SK-N-SH (cell line): Measurements from ENCODE around the gene PPM1A. TPM values are rescaled to one million over a fixed set of nuclear protein-coding genes. Genes with fewer than 3 reads are reported as not detected.

Experiments
- CTCF ChIA-PET: fragments of 300-600, 350-600 bp; formaldehyde crosslinking; extraction: SDS; loops from one replicate; lab custom pipeline; 2021; lab: Yijun Ruan, JAX
- POLR2A ChIA-PET: fragments of 350-600 bp; sonication (Branson Sonifier 250); formaldehyde crosslinking; extraction: SDS; loops from one replicate; lab custom pipeline; 2020; ENCODE audit warnings: antibody characterized with exemption, inconsistent platforms; lab: Yijun Ruan, JAX
- DNase-seq: peaks from one replicate; pipeline ENCODE4 v3.0.0; 2012
- H2AFZ ChIP-seq: fragments of 200-600 bp; sonication (generic); 2 replicates; pipeline ENCODE4 v1.8.1; 2016; ENCODE audit warnings: antibody characterized with exemption, mild to moderate bottlenecking, low read depth
- H3F3A ChIP-seq: fragments of 200-600 bp; sonication (generic); replicated peaks from 2 replicates; pipeline ENCODE3; 2016; ENCODE audit warnings: antibody characterized with exemption, mild to moderate bottlenecking; ENCODE audit not compliant: insufficient read depth
- H3K27ac ChIP-seq, 2 experiments: fragments of 200-500 bp in 1 of 2; fragments of 200-600 bp in 1 of 2; sonication (Bioruptor generic) in 1 of 2; sonication (generic), shearing (Covaris generic) in 1 of 2; 2 replicates each; pipeline versions ENCODE4 v1.5.1 to v1.6.1; 2014 to 2016; ENCODE audit warnings: low read depth in 2 of 2, inconsistent platforms in 1 of 2, low read length in 1 of 2, mild to moderate bottlenecking in 1 of 2, mixed read lengths in 1 of 2
- H3K27me3 ChIP-seq: fragments of 200-600 bp; sonication (generic), shearing (Covaris generic); 2 replicates; pipeline ENCODE4 v1.6.1; 2016; ENCODE audit warnings: mixed run types; ENCODE audit not compliant: insufficient read depth
- H3K36me3 ChIP-seq, 2 experiments: fragments of 200-500 bp in 1 of 2; fragments of 200-600 bp in 1 of 2; sonication (Bioruptor generic) in 1 of 2; sonication (generic) in 1 of 2; replicated peaks in 1 of 2; 2 replicates each; pipeline versions ENCODE3 to v1.5.1; 2014 to 2016; ENCODE audit warnings: low read length in 1 of 2, mild to moderate bottlenecking in 1 of 2; ENCODE audit not compliant: insufficient read depth in 2 of 2, control insufficient read depth in 1 of 2
- H3K4me1 ChIP-seq, 2 experiments: fragments of 200-500 bp in 1 of 2; fragments of 200-600 bp in 1 of 2; sonication (Bioruptor generic) in 1 of 2; sonication (generic), shearing (Covaris generic) in 1 of 2; 2 replicates each; pipeline versions ENCODE4 v1.5.1 to v1.6.1; 2014 to 2016; ENCODE audit warnings: low read depth in 1 of 2, low read length in 1 of 2, mixed run types in 1 of 2; ENCODE audit not compliant: insufficient read depth in 2 of 2, control insufficient read depth in 1 of 2
- H3K4me2 ChIP-seq: fragments of 200-600 bp; sonication (generic), shearing (Covaris generic); 2 replicates; pipeline ENCODE4 v1.6.1; 2017; ENCODE audit warnings: mixed run types
- H3K4me3 ChIP-seq, 2 experiments: fragments of 200-500 bp in 1 of 2; fragments of 200-600 bp in 1 of 2; sonication (Bioruptor generic) in 1 of 2; sonication (generic), shearing (Covaris generic) in 1 of 2; 2 replicates each; pipeline versions ENCODE4 v1.5.1 to v1.8.1; 2014 to 2016; ENCODE audit warnings: low read depth in 2 of 2, inconsistent platforms in 1 of 2, low read length in 1 of 2, mild to moderate bottlenecking in 1 of 2, mixed read lengths in 1 of 2, moderate library complexity in 1 of 2
- H3K79me2 ChIP-seq: fragments of 200-600 bp; sonication (generic); 2 replicates; pipeline ENCODE4 v1.8.1; 2017; ENCODE audit warnings: mild to moderate bottlenecking; ENCODE audit not compliant: insufficient read depth
- H3K9ac ChIP-seq: fragments of 200-600 bp; sonication (generic); 2 replicates; pipeline ENCODE4 v1.6.1; 2017; ENCODE audit warnings: mixed run types
- H3K9me2 ChIP-seq: fragments of 200-600 bp; sonication (generic); 2 replicates; pipeline ENCODE4 v1.6.1; 2017; ENCODE audit warnings: mixed run types
- H3K9me3 ChIP-seq: fragments of 200-600 bp; sonication (generic); 2 replicates; pipeline ENCODE4 v1.6.1; 2017; ENCODE audit warnings: mixed run types, mild to moderate bottlenecking, moderate library complexity
- H4K20me1 ChIP-seq: fragments of 200-600 bp; sonication (generic); 2 replicates; pipeline ENCODE4 v1.6.1; 2017; ENCODE audit warnings: mild to moderate bottlenecking, mixed run types; ENCODE audit not compliant: insufficient read depth
- EP300 ChIP-seq, 2 experiments: IDR thresholded peaks; 2 replicates each; pipeline versions ENCODE4 v1.4.0 to v1.6.1; 2012; ENCODE audit warnings: borderline replicate concordance in 1 of 2, low read depth in 1 of 2, low read length in 1 of 2
- FOXJ3 ChIP-seq: sonication (generic); formaldehyde crosslinking; IDR thresholded peaks from 2 replicates; pipeline ENCODE4 v1.5.1; 2020; ENCODE audit warnings: mild to moderate bottlenecking, missing genetic modification reagents
- FOXM1 ChIP-seq: IDR thresholded peaks from 2 replicates; pipeline ENCODE4 v1.4.0; 2012; ENCODE audit warnings: low read depth, mild to moderate bottlenecking
- GABPA ChIP-seq: IDR thresholded peaks from 2 replicates; pipeline ENCODE4 v1.4.0; 2012; ENCODE audit warnings: low read depth, mild to moderate bottlenecking
- MEF2A ChIP-seq: IDR thresholded peaks from 2 replicates; pipeline ENCODE4 v1.4.0; 2012; ENCODE audit warnings: low read depth, borderline replicate concordance
- MXI1 ChIP-seq: IDR thresholded peaks from 2 replicates; pipeline ENCODE4 v1.6.1; 2012; ENCODE audit warnings: mild to moderate bottlenecking, low read depth, low read length, improper control_type of control experiment
- RAD21 ChIP-seq: IDR thresholded peaks from 2 replicates; pipeline ENCODE4 v1.6.1; 2012; ENCODE audit warnings: mild to moderate bottlenecking, low read length
- RFX5 ChIP-seq: IDR thresholded peaks from 2 replicates; pipeline ENCODE4 v1.6.1; 2012; ENCODE audit warnings: mild to moderate bottlenecking, improper control_type of control experiment, low read length
- RXRA ChIP-seq: IDR thresholded peaks from 2 replicates; pipeline ENCODE4 v1.4.0; 2012; ENCODE audit warnings: low read depth, mild to moderate bottlenecking, borderline replicate concordance
- ZBTB33 ChIP-seq: IDR thresholded peaks from 2 replicates; pipeline ENCODE4 v1.4.0; 2012; ENCODE audit warnings: low read depth, borderline replicate concordance
- WGBS: methylation state at CpG from one replicate; pipeline ENCODE4 v1.1.6; 2017; ENCODE audit warnings: low lambda C conversion rate; 5-methylcytosine and 5-hydroxymethylcytosine counted together
- polyA plus RNA-seq, 3 experiments: library from polyadenylated mRNA; depleted of rRNA; stranded (reverse); fragments of >200 nt; gene quantifications; 2 replicates each; pipeline ENCODE4 v1.2.3, GENCODE V29; 2012

PPM1A gene
- polyA plus RNA-seq, 1 of the 3 experiments (the other 2 are of a cell fraction), result 12.3 TPM

GRCh38 chr14:60344751-60345150 lies 95.7 kb downstream of the PPM1A start:
- H3F3A ChIP-seq, result no peaks in the 10 kb centered on the region

GRCh38 chr14:60346706-60347105 lies 97.7 kb downstream of the PPM1A start:
- Histone ChIP-seq H3K9ac (no peak overlapping the region), H3K9me2 (no peaks in the 10 kb centered on the region), H3K27me3 (no peaks in the 10 kb centered on the region), H3K27ac (no peak overlapping the region; a peak in 1 of 4 replicates), H3K79me2 (no peaks in the 10 kb centered on the region; the same call in 1 of the 2 replicates), H3F3A (no peaks in the 10 kb centered on the region), H3K4me1 (peaks cover 0 to 6% of the 10 kb centered on the region in 2 experiments; a peak in 1 of 4 replicates), H3K9me3 (no peaks in the 10 kb centered on the region), H3K4me3 (no peak overlapping the region), H3K36me3 (no peaks in the 10 kb centered on the region), H3K4me2 (no peak overlapping the region), H2AFZ (no peak overlapping the region), H4K20me1 (no peaks in the 10 kb centered on the region)
- ChIA-PET POLR2A (no interaction called here), CTCF (interaction anchor here (1.1 to 1.4 kb wide), 3 partner anchors 14 to 212 kb away, joined by 3 to 4 read pairs (median 4); no protein-coding TSS in a partner anchor)
- no peak for TF ChIP-seq ZBTB33
- WGBS, result 52% methylated on average over 2 of the region's 2 CpGs
- DNase-seq, result no peak

More at GRCh38 chr14:60344751-60345150, 95.7 kb downstream of the PPM1A start:
- Histone ChIP-seq H3K79me2 (no peaks in the 10 kb centered on the region), H3K9me2 (no peaks in the 10 kb centered on the region), H3K36me3 (no peaks in the 10 kb centered on the region), H3K4me1 (peaks cover 0 to 3% of the 10 kb centered on the region in 2 experiments; a peak in 1 of 4 replicates), H3K27ac (no peak overlapping the region), H4K20me1 (no peaks in the 10 kb centered on the region), H3K9ac (no peak overlapping the region), H3K4me2 (no peak overlapping the region), H3K9me3 (no peaks in the 10 kb centered on the region), H2AFZ (no peak overlapping the region), H3K27me3 (no peaks in the 10 kb centered on the region), H3K4me3 (no peak overlapping the region)
- CTCF ChIA-PET, result interaction anchor here (1.5 to 1.8 kb wide), 2 partner anchors 13 to 217 kb away, joined by 3 to 10 read pairs; no protein-coding TSS in a partner anchor
- 45% methylated on average over 2 of the region's 2 CpGs for WGBS
- no peak for DNase-seq
- TF ChIP-seq EP300 (IDR thresholded peaks at IDR 0.05; ENCODE audit: borderline replicate concordance in 1 of 2, low read depth in 1 of 2, low read length in 1 of 2), result no peak
- TF ChIP-seq FOXJ3 (CRISPR knock-in tag), result no peak
- no peak for TF ChIP-seq RFX5
- no peak for TF ChIP-seq MEF2A
- no peak for TF ChIP-seq RXRA
- POLR2A ChIA-PET, result interaction anchor here (0.5 kb wide), 1 partner anchor 1149 kb away, joined by 3 read pairs; no protein-coding TSS in a partner anchor

DNA sequence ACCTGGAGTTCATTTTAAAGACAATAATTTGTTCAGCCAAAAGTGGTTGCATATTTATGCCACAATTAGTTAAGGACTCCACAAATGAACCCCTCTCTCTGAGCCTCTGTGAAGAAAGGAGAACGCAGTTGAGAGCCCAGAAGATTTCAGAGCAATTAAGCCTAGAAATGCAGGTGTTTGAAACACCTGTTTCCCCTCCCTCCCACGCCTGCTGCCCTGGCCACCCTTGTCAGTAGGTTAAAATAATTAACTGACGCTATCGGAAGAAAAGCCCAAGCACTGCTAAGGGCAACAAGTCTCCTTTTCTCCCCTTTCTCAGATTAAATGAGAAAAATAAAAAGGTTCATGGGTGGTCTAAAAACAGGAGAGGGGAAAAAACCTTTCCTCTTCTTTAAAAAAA lies 99.2 kb downstream of the PPM1A start:
- no peak for TF ChIP-seq FOXM1
- no peak for TF ChIP-seq FOXJ3 (CRISPR knock-in tag)
- no peak for TF ChIP-seq GABPA
- no peak for TF ChIP-seq RAD21
- no peak for TF ChIP-seq MXI1
- Histone ChIP-seq H3K4me3 (no peak overlapping the region), H3K79me2 (no peaks in the 10 kb centered on the region; the same call in 1 of the 2 replicates), H3K27me3 (no peaks in the 10 kb centered on the region), H3K9ac (no peak overlapping the region), H4K20me1 (no peaks in the 10 kb centered on the region), H3K36me3 (no peaks in the 10 kb centered on the region), H3K9me3 (no peaks in the 10 kb centered on the region), H3K9me2 (no peaks in the 10 kb centered on the region), H2AFZ (no peak overlapping the region), H3K27ac (no peak overlapping the region), H3K4me2 (no peak overlapping the region), H3F3A (no peaks in the 10 kb centered on the region), H3K4me1 (peaks cover 0 to 6% of the 10 kb centered on the region in 2 experiments; a peak in 1 of 4 replicates)
- POLR2A ChIA-PET, result no interaction called here
- CTCF ChIA-PET, result interaction anchor here (0.6 to 3.0 kb wide), 5 partner anchors 16 to 214 kb away, joined by 3 to 30 read pairs (median 3); no protein-coding TSS in a partner anchor
- 73% methylated on average over 4 of the region's 4 CpGs for WGBS
- no peak for DNase-seq

Other genes starting within 250 kb of the PPM1A start
- gene PCNX4, start 157.3 kb upstream of the PPM1A start, polyA plus RNA-seq (2012; rRNA removed), result 21.1 and 26.3 TPM in 2 replicates
- gene DHRS7, start 83.8 kb upstream of the PPM1A start, polyA plus RNA-seq (2012; rRNA removed), result 54.0 and 88.7 TPM in 2 replicates
- gene C14orf39, start 236.8 kb downstream of the PPM1A start, polyA plus RNA-seq (2012; rRNA removed), result 0.13 and 0.18 TPM in 2 replicates